HG03025 (cell line): ENCODE measurements around the gene PSMF1.
"Not testable (repeated sequence)": the region's sequence is repeated elsewhere in the genome, so short reads cannot be mapped to it uniquely, and the experiment has no call there.

Experiments used
- ATAC-seq: cut with Tn5 transposase; IDR thresholded peaks from one replicate; pipeline ENCODE4 v1.9.1; 2021; ENCODE audit warnings: mild to moderate bottlenecking, moderate library complexity; ENCODE audit not compliant: unreplicated experiment, low FRiP score

The PSMF1 gene

DNA sequence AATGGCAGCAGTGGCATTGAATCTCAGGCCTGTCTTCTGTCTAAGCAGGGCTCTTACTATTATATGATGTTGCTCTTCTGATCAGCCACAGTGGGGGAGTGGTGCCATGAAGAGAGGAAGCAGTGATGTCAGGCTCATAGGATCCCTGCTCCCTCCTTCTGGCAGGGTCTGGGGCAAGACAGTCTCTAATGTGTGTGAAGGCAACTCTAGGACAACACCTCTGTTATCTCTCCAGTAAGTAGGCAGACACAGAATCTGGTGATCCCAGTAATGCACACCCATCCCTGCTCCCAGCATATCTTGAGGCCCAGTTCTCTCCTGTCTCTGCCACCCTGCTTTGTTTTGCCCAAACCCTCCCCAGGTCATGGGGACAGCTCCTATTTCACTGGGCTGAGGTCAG lies 93.6 kb downstream of the PSMF1 start:
- ATAC-seq: no peak

GRCh38 chr20:1212607-1213396 lies 94.4 kb downstream of the PSMF1 start:
- no peak for ATAC-seq

DNA sequence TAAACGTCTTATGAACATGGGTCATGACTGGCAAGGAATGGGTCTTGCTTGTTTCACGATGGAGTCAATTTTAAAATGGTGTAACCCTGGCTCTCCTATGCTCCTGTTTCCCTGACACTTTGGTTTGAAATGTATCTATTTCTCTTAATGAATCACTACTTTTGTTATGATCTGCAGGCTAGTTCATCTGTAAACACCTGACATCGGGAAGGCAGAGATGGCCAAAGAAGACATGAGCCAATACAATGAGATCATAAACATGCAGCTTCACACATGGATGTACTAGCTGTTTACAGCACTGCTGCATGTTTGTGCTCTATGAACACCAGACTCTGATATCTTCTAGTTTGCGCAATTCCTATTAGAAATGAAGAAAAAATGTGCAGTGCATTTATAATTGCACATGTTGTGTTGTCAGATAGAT lies 96.4 kb downstream of the PSMF1 start:
- ATAC-seq: no peak

GRCh38 chr20:1215386-1216170 lies 97.2 kb downstream of the PSMF1 start:
- no peak for ATAC-seq

GRCh38 chr20:1216527-1217427 lies 98.4 kb downstream of the PSMF1 start:
- ATAC-seq: not testable (repeated sequence)
